K562 (cell line): ENCODE results near the gene CCDC13. TPM values are rescaled to one million over a fixed set of nuclear protein-coding genes. Genes with fewer than 3 reads are reported as not detected.
A peak's percentile ranks its signal among the peaks of the same experiment; 100 is the strongest.

Experiments
- ATAC-seq: fragments of 200-7000 bp; cut with Tn5 transposase; 3 replicates; pipeline ENCODE4 v1.9.1; 2020; ENCODE audit warnings: moderate library complexity
- BruUV-seq: library from RNA; stranded (reverse); fragments of 400-500 nt; replicated peaks from 2 replicates; lab custom pipeline; 2021; lab: Mats Ljungman, UMichigan
- CTCF ChIA-PET: fragments of 300-600 bp; formaldehyde crosslinking; extraction: SDS; loops from one replicate; lab custom pipeline; 2021; ENCODE audit warnings: low intra/inter-chr PET ratio; lab: Yijun Ruan, JAX
- POLR2A ChIA-PET: fragments of 300-600, 350-650 bp; sonication (Branson Sonifier 250); formaldehyde crosslinking; extraction: SDS; loops from one replicate; lab custom pipeline; 2021; ENCODE audit warnings: antibody characterized with exemption, inconsistent platforms; lab: Yijun Ruan, JAX
- DNase-seq, 4 experiments: peaks; one replicate each; pipeline versions ENCODE4 v3.0.0 to v3.0.0-alpha.2; 2011 to 2018; ENCODE audit warnings: low spot score in 3 of 4, mixed read lengths in 3 of 4; ENCODE audit errors: extremely low read depth in 1 of 4
- FAIRE-seq: peaks from 2 replicates; lab custom pipeline; 2011; peaks lifted over from hg19 to GRCh38; lab: Jason Lieb, UNC
- H2AFZ ChIP-seq: 2 replicates; pipeline ENCODE4 v1.6.0; 2011; ENCODE audit warnings: low read depth, low read length, control low read depth, inconsistent platforms
- H3K27ac ChIP-seq: fragments of 200-600 bp; 3 replicates; pipeline ENCODE4 v1.8.0; 2011; ENCODE audit warnings: low read depth, mild to moderate bottlenecking, control low read depth, inconsistent platforms, low read length, moderate library complexity, mixed read lengths; ENCODE audit errors: extremely low read depth
- H3K27me3 ChIP-seq, 2 experiments: fragments of 300-600 bp in 1 of 2; 2 replicates in 1 of 2; 3 replicates in 1 of 2; pipeline versions ENCODE4 v1.6.0 to v1.8.0; 2011; ENCODE audit warnings: inconsistent platforms in 2 of 2, low read length in 2 of 2, mild to moderate bottlenecking in 1 of 2, mixed read lengths in 1 of 2, moderate library complexity in 1 of 2; ENCODE audit not compliant: control insufficient read depth in 2 of 2, insufficient read depth in 2 of 2
- H3K36me3 ChIP-seq: fragments of 300-600 bp; 3 replicates; pipeline ENCODE4 v1.8.0; 2011; ENCODE audit warnings: mild to moderate bottlenecking, low read length, inconsistent platforms; ENCODE audit not compliant: control insufficient read depth, insufficient read depth
- H3K4me1 ChIP-seq, 2 experiments: fragments of 200-600 bp in 1 of 2; replicated peaks in 1 of 2; 2 replicates in 1 of 2; 3 replicates in 1 of 2; pipeline versions ENCODE4 v1.5.1 to v1.8.0; 2011; ENCODE audit warnings: inconsistent platforms in 2 of 2, low read length in 2 of 2, mild to moderate bottlenecking in 1 of 2, mixed read lengths in 1 of 2, moderate library complexity in 1 of 2; ENCODE audit not compliant: control insufficient read depth in 2 of 2, insufficient read depth in 2 of 2
- H3K4me2 ChIP-seq: 2 replicates; pipeline ENCODE4 v1.6.1; 2011; ENCODE audit warnings: low read length, control low read depth, inconsistent platforms, mixed read lengths; ENCODE audit not compliant: insufficient read depth
- H3K4me3 ChIP-seq: fragments of 200-600 bp; sonication (generic), shearing (Covaris generic); 2 replicates; pipeline ENCODE4 v1.5.1; 2016; ENCODE audit warnings: control low read depth, inconsistent platforms
- H3K79me2 ChIP-seq: fragments of 200-600 bp; 3 replicates; pipeline ENCODE4 v1.8.0; 2011; ENCODE audit warnings: low read length, inconsistent platforms; ENCODE audit not compliant: control insufficient read depth, insufficient read depth
- H3K9ac ChIP-seq, 2 experiments: 2 replicates each; pipeline versions ENCODE4 v1.6.0 to v1.6.1; 2011; ENCODE audit warnings: low read depth in 2 of 2, low read length in 2 of 2, control low read depth in 1 of 2, inconsistent platforms in 1 of 2, mild to moderate bottlenecking in 1 of 2, mixed read lengths in 1 of 2; ENCODE audit not compliant: insufficient read depth in 1 of 2
- H3K9me1 ChIP-seq: one replicate; pipeline ENCODE4 v1.6.0; 2011; ENCODE audit warnings: inconsistent platforms, mild to moderate bottlenecking, low read length, moderate library complexity; ENCODE audit not compliant: control insufficient read depth, insufficient read depth
- H3K9me3 ChIP-seq: replicated peaks from 2 replicates; pipeline ENCODE4 v1.5.1; 2011; ENCODE audit warnings: low read depth, low read length, inconsistent platforms; ENCODE audit not compliant: control insufficient read depth, insufficient read depth
- H4K20me1 ChIP-seq: replicated peaks from 2 replicates; pipeline ENCODE4 v1.6.1; 2011; ENCODE audit warnings: low read length, inconsistent platforms, mixed read lengths; ENCODE audit not compliant: control insufficient read depth, insufficient read depth
- FOSL1 ChIP-seq: fragments of 200-800 bp; sonication (Bioruptor generic); conservative IDR thresholded peaks from 2 replicates; pipeline ENCODE4 v1.6.1; 2016; ENCODE audit warnings: missing genetic modification characterization, missing compliant biosample characterization
- MBD1 ChIP-seq: fragments of 250-450 bp; sonication (Bioruptor Pico); IDR thresholded peaks from 2 replicates; pipeline ENCODE4 v1.8.0; 2022; ENCODE audit warnings: inconsistent platforms
- MED1 ChIP-seq: sonication (generic); formaldehyde crosslinking; IDR thresholded peaks from 2 replicates; pipeline ENCODE4 v1.8.1; 2023; ENCODE audit warnings: missing genetic modification reagents, borderline replicate concordance
- NBN ChIP-seq: fragments of 450-650 bp; IDR thresholded peaks from 2 replicates; pipeline ENCODE4 v1.6.1; 2016; ENCODE audit warnings: low read depth, mild to moderate bottlenecking
- RBM34 ChIP-seq: fragments of 200-400 bp; formaldehyde crosslinking; IDR thresholded peaks from 2 replicates; pipeline ENCODE4 v1.6.1; 2018; ENCODE audit warnings: low read length, borderline replicate concordance; ENCODE audit not compliant: insufficient read depth
- RNF2 ChIP-seq: sonication (generic); IDR thresholded peaks from 2 replicates; pipeline ENCODE4 v1.6.1; 2016
- SMAD3 ChIP-seq: fragments of 450-650 bp; formaldehyde crosslinking; conservative IDR thresholded peaks from 2 replicates; pipeline ENCODE4 v1.4.0; 2020; ENCODE audit warnings: mild to moderate bottlenecking
- SMARCB1 ChIP-seq: IDR thresholded peaks from 2 replicates; pipeline ENCODE4 v1.6.1; 2011; ENCODE audit warnings: improper control_type of control experiment, low read depth; ENCODE audit not compliant: insufficient read length
- SNRNP70 ChIP-seq: fragments of 200-400 bp; formaldehyde crosslinking; optimal IDR thresholded peaks from 2 replicates; pipeline ENCODE3; 2017; ENCODE audit warnings: low read depth, low read length
- SP1 ChIP-seq: sonication (generic); formaldehyde crosslinking; IDR thresholded peaks from 2 replicates; pipeline ENCODE4 v1.8.1; 2022; ENCODE audit warnings: mild to moderate bottlenecking, missing genetic modification reagents
- U2AF2 ChIP-seq: fragments of 200-400 bp; formaldehyde crosslinking; optimal IDR thresholded peaks from 2 replicates; pipeline ENCODE3; 2017; ENCODE audit warnings: low read depth, mild to moderate bottlenecking, low read length
- ZBED1 ChIP-seq: IDR thresholded peaks from 2 replicates; pipeline ENCODE4 v1.6.1; 2014
- ZBTB2 ChIP-seq: fragments of 450-650 bp; IDR thresholded peaks from 2 replicates; pipeline ENCODE4 v1.6.1; 2016; ENCODE audit warnings: antibody characterized with exemption
- ZNF184 ChIP-seq: sonication (generic); formaldehyde crosslinking; IDR thresholded peaks from 2 replicates; pipeline ENCODE4 v1.5.0; 2020; ENCODE audit warnings: missing genetic modification reagents
- ZNF717 ChIP-seq: fragments of 250-450 bp; sonication (Bioruptor Pico); IDR thresholded peaks from 2 replicates; pipeline ENCODE4 v1.5.0; 2021
- WGBS: fragments of 100-300 bp; shearing (Covaris generic); methylation state at CpG from one replicate; pipeline ENCODE4 v1.1.6; 2016; ENCODE audit warnings: low coverage, mixed read lengths; ENCODE audit not compliant: insufficient coverage; ENCODE audit errors: missing lambda C conversion rate; 5-methylcytosine and 5-hydroxymethylcytosine counted together
- in situ Hi-C: fragments of 300-500 bp; cut with MboI; formaldehyde crosslinking; loops from 4 replicates; pipeline ENCODE4 v1.15.0; 2018; ENCODE audit warnings: inconsistent platforms, mixed read lengths
- intact Hi-C: fragments of 100-400 bp; cut with micrococcal nuclease; formaldehyde crosslinking; loops from 2 replicates; pipeline ENCODE4 v1.14.2; 2022
- polyA plus RNA-seq, 8 experiments: library from polyadenylated mRNA; depleted of rRNA in 4 of 8; stranded (reverse) in 5 of 8; unstranded in 3 of 8; fragments of >200 nt; fragmentation: Nextera tagmentation in 2 of 8; fragmentation: Illumina TruSeq in 1 of 8; extraction: Ambion mirVana in 2 of 8; extraction: Trizol in 1 of 8; gene quantifications; 2 replicates each; pipeline versions ENCODE4 v1.2.1 to v1.2.3, GENCODE V29; 2011 to 2014; ENCODE audit warnings: inconsistent platforms in 1 of 8, missing spikeins in 1 of 8
- total RNA-seq, 7 experiments: library from RNA; depleted of rRNA in 6 of 7; stranded (reverse); fragments of >200 nt in 6 of 7; fragmentation: Illumina TruSeq in 2 of 7; extraction: Trizol in 2 of 7; gene quantifications; 2 replicates each; pipeline versions ENCODE4 v1.2.1 to v1.2.3, GENCODE V29; 2011 to 2021; ENCODE audit warnings: low replicate concordance in 1 of 7

The CCDC13 gene
- total and polyA plus RNA-seq, 9 of the 15 experiments (the other 6 are each of a cell fraction or from before 2014, with no cell fraction given): 0.20 to 0.70 (median 0.48) TPM; not detected in 2

DNA sequence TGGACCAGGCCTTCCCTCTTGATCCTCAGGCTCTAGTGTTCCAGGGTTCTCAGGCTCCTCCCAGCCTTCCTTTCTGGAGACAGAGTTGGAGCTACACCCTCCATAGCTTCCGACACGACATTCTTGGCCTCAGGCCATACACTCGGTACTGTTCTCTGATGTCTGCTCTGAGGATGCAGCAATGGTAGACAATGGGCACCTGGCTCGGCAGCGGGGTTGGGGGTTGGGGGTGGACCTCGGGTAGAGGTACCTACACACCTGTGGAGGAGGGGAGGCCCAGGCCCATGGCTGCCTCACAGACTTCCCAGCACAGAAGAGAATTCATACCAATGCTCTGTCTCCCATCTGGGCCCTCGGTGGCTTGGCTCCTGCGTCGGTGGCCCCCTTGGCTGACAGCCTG lies 21.4 kb downstream of the CCDC13 start:
- Histone ChIP-seq H3K9me3 (no peaks in the 10 kb centered on the region), H3K27me3 (peaks cover 5 to 55% of the 10 kb centered on the region in 2 experiments; a peak in 3 of 5 replicates), H3K9me1 (no peaks in the 10 kb centered on the region), H3K79me2 (no peaks in the 10 kb centered on the region), H3K4me3 (no peak overlapping the region), H3K4me2 (no peak overlapping the region), H3K4me1 (no peaks in the 10 kb centered on the region; a peak in 1 of 5 replicates), H3K36me3 (no peaks in the 10 kb centered on the region), H2AFZ (no peak overlapping the region), H4K20me1 (peaks cover 9% of the 10 kb centered on the region; the same call in 1 of the 2 replicates), H3K9ac (peak overlapping the region in 1 of 2 experiments; percentile 14; a peak in 1 of 4 replicates), H3K27ac (no peak overlapping the region)
- DNase-seq (no peak), ATAC-seq (no peak), FAIRE-seq (no peak)
- POLR2A ChIA-PET: interaction anchor here (0.7 kb wide), 1 partner anchor 326 kb away, joined by 3 read pairs; no protein-coding TSS in a partner anchor
- 14% methylated on average over 9 of the region's 9 CpGs for WGBS
- CTCF ChIA-PET: no interaction called here
- intact Hi-C loops: loop anchor here (10.0 kb wide), 1 partner anchor 517 kb away; no protein-coding TSS in a partner anchor
- no peak for TF ChIP-seq U2AF2
- no peak for TF ChIP-seq FOSL1 (tag)
- no peak for TF ChIP-seq NBN
- TF ChIP-seq SP1: no peak
- no TSS peak for BruUV-seq
- in situ Hi-C loops: no loop called here

GRCh38 chr3:42750834-42751233 lies 22.2 kb downstream of the CCDC13 start:
- CTCF ChIA-PET: no interaction called here
- TF ChIP-seq ZNF184 (CRISPR knock-in tag) (no peak), RBM34 (no peak), SNRNP70 (no peak), MBD1 (no peak), RNF2 (no peak), SMAD3 (CRISPR knock-in tag) (no peak), ZNF717 (no peak), MED1 (CRISPR knock-in tag) (no peak), ZBTB2 (no peak), ZBED1 (no peak), SMARCB1 (no peak)

More at GRCh38 chr3:42750834-42751233, 22.2 kb downstream of the CCDC13 start:
- Histone ChIP-seq H3K4me1 (no peaks in the 10 kb centered on the region; a peak in 1 of 5 replicates), H3K36me3 (no peaks in the 10 kb centered on the region), H3K79me2 (no peaks in the 10 kb centered on the region), H3K9me1 (no peaks in the 10 kb centered on the region), H3K9ac (no peak overlapping the region), H3K27me3 (peaks cover 8 to 55% of the 10 kb centered on the region in 2 experiments; a peak in 4 of 5 replicates), H3K27ac (no peak overlapping the region), H3K4me2 (no peak overlapping the region), H2AFZ (no peak overlapping the region), H3K4me3 (no peak overlapping the region), H3K9me3 (no peaks in the 10 kb centered on the region), H4K20me1 (peaks cover 9% of the 10 kb centered on the region; the same call in 1 of the 2 replicates)
- no TSS peak for BruUV-seq
- 3% methylated on average over 7 of the region's 7 CpGs for WGBS
- no peak for ATAC-seq
- DNase-seq: no peak
- POLR2A ChIA-PET: interaction anchor here (0.7 to 1.2 kb wide), 4 partner anchors 13 to 326 kb away, joined by 3 to 4 read pairs (median 3); no protein-coding TSS in a partner anchor
- FAIRE-seq: no peak
- intact Hi-C loops: loop anchor here (10.0 kb wide), 1 partner anchor 516 kb away; no protein-coding TSS in a partner anchor
- in situ Hi-C loops: no loop called here
